ENCODE measurements around the gene SREK1IP1. TPM values are rescaled to one million over a fixed set of nuclear protein-coding genes. Genes with fewer than 3 reads are reported as not detected.
"Not testable (repeated sequence)": the region's sequence is repeated elsewhere in the genome, so short reads cannot be mapped to it uniquely, and the experiment has no call there.

Gene SREK1IP1
- total RNA-seq, 4 donors from 2014 or later = 8.3 to 13.2 (median 9.7) TPM

GRCh38 chr5:64749385-64749784 lies 19.1 kb downstream of the SREK1IP1 start:
- no peak for DNase-seq (ENCODE audit: low spot score)
- TF ChIP-seq, protein P1, sequence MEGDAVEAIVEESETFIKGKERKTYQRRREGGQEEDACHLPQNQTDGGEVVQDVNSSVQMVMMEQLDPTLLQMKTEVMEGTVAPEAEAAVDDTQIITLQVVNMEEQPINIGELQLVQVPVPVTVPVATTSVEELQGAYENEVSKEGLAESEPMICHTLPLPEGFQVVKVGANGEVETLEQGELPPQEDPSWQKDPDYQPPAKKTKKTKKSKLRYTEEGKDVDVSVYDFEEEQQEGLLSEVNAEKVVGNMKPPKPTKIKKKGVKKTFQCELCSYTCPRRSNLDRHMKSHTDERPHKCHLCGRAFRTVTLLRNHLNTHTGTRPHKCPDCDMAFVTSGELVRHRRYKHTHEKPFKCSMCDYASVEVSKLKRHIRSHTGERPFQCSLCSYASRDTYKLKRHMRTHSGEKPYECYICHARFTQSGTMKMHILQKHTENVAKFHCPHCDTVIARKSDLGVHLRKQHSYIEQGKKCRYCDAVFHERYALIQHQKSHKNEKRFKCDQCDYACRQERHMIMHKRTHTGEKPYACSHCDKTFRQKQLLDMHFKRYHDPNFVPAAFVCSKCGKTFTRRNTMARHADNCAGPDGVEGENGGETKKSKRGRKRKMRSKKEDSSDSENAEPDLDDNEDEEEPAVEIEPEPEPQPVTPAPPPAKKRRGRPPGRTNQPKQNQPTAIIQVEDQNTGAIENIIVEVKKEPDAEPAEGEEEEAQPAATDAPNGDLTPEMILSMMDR (IDR thresholded peaks at IDR 0.05) = no peak

DNA sequence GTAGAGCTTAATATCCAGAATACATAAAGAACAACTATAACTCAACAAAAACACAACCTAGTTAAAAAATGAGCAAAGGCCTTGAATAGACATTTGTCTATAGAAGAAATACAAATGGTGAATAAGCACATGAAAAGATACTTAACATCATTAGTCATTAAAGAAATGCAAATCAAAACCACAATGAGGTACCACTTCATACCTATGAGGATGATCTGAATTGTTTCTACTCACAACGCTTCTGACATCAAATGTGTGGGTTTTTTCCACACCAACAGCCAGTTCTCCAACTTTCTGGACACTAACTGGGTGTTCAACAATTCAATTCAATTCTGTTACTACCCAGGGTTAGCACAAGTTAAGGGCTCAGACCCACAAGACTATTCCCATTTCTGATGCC lies 22.0 kb downstream of the SREK1IP1 start:
- no peak for ATAC-seq (ENCODE audit: low FRiP score)
- TF ChIP-seq, protein P1 (IDR thresholded peaks at IDR 0.05) = no peak
- no peak for DNase-seq (ENCODE audit: low spot score)

More at GRCh38 chr5:64749385-64749784, 19.1 kb downstream of the SREK1IP1 start:
- ATAC-seq (ENCODE audit: low FRiP score) = no peak

DNA sequence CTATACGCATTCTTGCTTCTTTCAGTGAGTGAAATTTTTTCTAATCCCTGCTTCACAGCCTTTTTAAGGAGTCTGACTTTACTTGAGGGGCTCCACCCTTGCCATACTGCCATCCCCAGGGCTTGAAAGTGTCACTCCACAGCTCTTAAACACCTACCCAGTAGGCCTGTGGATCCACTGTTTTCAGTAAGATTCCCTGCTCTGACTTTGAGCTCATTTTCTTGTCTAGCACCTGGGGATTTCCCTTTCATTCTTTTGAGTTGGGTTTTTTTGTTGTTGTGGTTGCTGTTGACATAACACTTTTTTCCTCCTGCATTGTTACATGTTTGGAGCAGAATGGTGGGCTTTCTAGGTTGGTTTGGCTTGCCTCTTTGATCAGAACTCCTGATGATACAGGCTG lies 23.6 kb downstream of the SREK1IP1 start:
- no peak for ATAC-seq (ENCODE audit: low FRiP score)
- no peak for DNase-seq (ENCODE audit: low spot score)
- TF ChIP-seq, protein P1 (IDR thresholded peaks at IDR 0.05) = no peak

- ATAC-seq (ENCODE audit: low FRiP score) (no peak), DNase-seq (ENCODE audit: low spot score) (no peak)
- TF ChIP-seq, protein P1 (IDR thresholded peaks at IDR 0.05) = no peak
These were observed 25.7 kb downstream of the SREK1IP1 start for GRCh38 chr5:64742821-64743220.

DNA sequence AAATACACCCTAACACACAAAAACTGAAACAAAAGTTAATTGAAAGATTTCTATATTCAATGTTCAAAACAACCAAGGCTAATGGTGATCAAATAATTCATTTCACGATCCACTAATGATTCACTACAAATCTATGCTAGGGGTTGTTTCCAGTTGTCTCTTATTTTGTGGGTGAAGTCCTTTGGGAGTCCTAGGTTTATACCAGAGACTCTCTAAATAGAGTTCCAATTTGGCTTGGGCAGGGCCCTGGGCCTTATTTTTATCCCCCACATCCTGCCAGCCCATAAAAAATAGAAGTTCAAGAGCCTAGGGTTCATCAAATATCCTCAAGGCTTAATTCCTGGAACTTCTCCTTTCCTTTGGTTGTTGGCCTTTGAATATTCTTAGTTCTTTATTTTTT lies 26.1 kb downstream of the SREK1IP1 start:
- no peak for ATAC-seq (ENCODE audit: low FRiP score)
- DNase-seq (ENCODE audit: low spot score) = no peak
- TF ChIP-seq, protein P1 (IDR thresholded peaks at IDR 0.05) = no peak

GRCh38 chr5:64727150-64727549 lies 41.3 kb downstream of the SREK1IP1 start:
- TF ChIP-seq, protein P1 (IDR thresholded peaks at IDR 0.05) = no peak
- DNase-seq (ENCODE audit: low spot score) (no peak), ATAC-seq (ENCODE audit: low FRiP score) (no peak)

GRCh38 chr5:64722588-64722987 lies 45.9 kb downstream of the SREK1IP1 start:
- no peak for DNase-seq (ENCODE audit: low spot score)
- TF ChIP-seq, protein P1 (IDR thresholded peaks at IDR 0.05) = no peak
- no peak for ATAC-seq (ENCODE audit: low FRiP score)

GRCh38 chr5:64714495-64714894 lies 54.0 kb downstream of the SREK1IP1 start:
- not testable (repeated sequence) for ATAC-seq (ENCODE audit: low FRiP score); DNase-seq (ENCODE audit: low spot score)
